GM04503 (cell line): ENCODE results near the gene LBX2.

Experiments
- DNase-seq: peaks from one replicate; pipeline ENCODE4 v3.0.0-alpha.2; 2012; ENCODE audit warnings: low read depth

LBX2 gene

GRCh38 chr2:74499267-74499939 lies at the start of gene LBX2:
TSS of gene LBX2 (minus strand) at chr2:74499603. CDS start at chr2:74499537, 66 bp downstream.
- no peak for DNase-seq

DNA sequence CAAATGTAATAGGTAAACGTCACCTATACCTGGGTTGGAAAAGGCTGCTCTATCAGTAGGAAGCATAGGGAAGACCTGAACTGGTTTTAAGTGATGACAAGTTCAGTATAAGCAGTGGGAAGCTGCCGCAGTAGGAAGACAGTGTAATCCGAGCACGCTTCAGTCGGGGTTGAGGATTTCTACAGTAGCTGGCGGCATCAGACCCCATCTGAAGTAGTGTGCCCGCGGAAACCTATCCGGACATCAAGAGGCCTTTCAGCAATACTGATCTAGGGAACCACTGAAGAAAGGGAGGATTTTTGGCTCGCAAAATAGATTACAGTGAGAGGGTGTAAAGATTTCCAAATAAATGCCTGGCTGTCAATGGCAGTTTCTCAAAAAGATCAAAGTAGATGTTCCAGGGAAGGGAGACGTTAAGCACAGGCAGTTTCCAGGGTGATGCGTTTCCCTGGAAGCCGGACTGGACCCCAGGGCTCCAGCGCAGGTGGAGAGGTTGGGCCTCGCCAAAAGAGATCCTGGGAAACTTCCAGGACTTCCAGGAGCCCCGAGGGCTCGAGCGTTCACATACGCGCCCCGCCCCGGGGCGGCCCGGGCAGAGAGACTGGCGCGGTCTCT lies 49.0 kb upstream of the LBX2 start:
- no peak for DNase-seq

DNA sequence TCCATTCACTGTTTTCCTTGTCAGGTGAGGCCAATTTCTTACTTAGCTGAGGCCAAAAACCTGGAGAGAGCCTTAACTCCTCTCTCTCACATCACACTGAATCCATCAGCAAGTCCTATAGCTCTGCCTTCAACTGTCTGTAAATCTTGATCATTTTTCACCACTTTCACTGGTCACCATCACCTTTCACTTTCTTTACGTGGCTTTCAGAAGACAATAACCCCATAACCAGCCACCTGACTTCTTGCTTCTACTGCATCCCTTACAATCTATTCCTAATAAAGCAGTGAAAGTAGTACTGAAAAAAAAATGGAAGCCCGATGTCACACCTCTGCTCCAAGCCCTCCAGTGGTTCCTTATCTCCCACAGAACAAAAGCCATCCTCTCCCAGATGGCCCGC lies 46.6 kb upstream of the LBX2 start:
- DNase-seq = no peak

- DNase-seq = no peak
These were observed 45.2 kb upstream of the LBX2 start for GRCh38 chr2:74544634-74545033.

GRCh38 chr2:74542978-74543377 lies 43.6 kb upstream of the LBX2 start:
- no peak for DNase-seq

GRCh38 chr2:74540291-74540690 lies 40.9 kb upstream of the LBX2 start:
- no peak for DNase-seq

GRCh38 chr2:74538881-74539339 lies 39.5 kb upstream of the LBX2 start:
- DNase-seq = no peak

DNA sequence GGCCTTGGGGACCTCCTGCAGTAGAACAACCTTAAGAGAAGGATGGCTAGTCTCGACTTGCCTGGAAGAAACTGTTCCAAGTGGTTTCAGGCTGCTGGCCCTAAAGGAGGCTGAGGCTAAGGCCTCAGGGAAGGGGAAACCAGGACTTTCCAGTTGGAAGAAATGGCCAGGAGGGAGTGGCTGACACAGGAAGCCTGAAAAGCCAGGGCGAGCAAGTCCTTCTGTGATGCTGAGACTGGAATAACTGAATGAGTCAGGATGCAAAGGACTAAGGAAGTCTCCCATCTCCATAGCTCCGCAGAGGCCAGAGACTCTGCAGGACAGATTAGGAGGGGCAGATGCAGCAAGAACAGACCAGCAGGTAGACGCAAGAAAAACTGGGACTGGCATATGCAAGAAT lies 37.7 kb upstream of the LBX2 start:
- DNase-seq = no peak

DNA sequence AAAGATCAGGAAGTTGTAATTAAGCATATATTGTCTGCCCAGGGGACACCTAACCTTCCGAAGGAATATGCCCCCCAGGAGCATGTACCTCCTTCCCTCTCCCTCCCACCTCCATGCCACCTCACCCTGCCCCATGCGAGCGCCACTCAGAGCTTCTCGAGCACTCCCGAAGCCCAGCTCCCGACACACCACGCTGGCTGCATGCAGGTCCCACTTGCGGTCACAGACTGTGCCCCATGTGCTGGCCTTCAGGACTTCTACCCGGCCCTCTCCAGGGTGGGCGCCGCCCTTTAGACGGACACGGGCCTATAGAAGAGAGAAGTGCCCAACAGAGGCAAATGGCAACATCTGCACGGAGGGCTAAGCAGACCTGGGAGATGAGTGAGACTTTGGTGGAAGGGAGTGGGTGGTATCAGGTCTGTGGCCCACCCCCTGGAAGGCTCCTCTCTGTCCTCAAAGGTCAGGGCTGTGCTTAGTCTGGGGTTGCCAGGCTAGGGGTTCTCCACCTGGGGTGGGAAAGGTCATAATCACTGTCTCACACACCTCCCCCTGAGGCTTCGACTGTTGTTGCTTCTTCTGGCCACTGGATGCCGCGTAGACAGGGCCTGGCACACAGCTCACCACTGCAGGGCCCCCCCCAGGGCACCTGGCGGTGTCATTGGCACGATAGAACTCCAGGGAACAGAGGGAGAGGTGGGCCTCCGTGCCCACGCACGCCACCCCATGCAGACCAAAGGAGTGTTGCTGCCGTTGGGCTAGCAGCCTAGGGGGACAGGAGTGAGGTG lies 37.0 kb upstream of the LBX2 start:
- no peak for DNase-seq

GRCh38 chr2:74535440-74535965 lies 36.1 kb upstream of the LBX2 start:
- no peak for DNase-seq

DNA sequence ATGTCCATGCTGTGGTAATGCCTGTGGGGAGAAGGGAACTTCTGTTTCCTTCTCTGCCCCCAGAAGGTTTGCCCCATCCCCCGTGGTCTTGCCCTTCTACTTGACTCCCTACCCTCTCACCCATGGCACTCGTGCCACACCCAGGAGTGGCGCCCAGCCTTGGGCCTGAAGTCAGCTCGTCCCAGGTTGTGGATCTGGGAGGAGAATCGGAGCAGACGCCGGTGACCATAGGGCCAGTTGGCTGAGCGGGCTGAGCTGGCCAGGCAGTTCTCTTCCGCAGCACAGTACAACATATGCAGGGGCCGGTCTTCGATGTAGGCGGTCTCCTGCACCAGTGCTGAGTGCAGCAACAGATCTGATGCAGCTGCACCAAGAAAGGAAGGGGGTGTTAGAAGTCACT lies 35.0 kb upstream of the LBX2 start:
- no peak for DNase-seq

- no peak for DNase-seq
These were observed 34.1 kb upstream of the LBX2 start for GRCh38 chr2:74533464-74533863.

GRCh38 chr2:74532222-74532621 lies 32.8 kb upstream of the LBX2 start:
- no peak for DNase-seq

GRCh38 chr2:74531666-74532065 lies 32.3 kb upstream of the LBX2 start:
- no peak for DNase-seq

DNA sequence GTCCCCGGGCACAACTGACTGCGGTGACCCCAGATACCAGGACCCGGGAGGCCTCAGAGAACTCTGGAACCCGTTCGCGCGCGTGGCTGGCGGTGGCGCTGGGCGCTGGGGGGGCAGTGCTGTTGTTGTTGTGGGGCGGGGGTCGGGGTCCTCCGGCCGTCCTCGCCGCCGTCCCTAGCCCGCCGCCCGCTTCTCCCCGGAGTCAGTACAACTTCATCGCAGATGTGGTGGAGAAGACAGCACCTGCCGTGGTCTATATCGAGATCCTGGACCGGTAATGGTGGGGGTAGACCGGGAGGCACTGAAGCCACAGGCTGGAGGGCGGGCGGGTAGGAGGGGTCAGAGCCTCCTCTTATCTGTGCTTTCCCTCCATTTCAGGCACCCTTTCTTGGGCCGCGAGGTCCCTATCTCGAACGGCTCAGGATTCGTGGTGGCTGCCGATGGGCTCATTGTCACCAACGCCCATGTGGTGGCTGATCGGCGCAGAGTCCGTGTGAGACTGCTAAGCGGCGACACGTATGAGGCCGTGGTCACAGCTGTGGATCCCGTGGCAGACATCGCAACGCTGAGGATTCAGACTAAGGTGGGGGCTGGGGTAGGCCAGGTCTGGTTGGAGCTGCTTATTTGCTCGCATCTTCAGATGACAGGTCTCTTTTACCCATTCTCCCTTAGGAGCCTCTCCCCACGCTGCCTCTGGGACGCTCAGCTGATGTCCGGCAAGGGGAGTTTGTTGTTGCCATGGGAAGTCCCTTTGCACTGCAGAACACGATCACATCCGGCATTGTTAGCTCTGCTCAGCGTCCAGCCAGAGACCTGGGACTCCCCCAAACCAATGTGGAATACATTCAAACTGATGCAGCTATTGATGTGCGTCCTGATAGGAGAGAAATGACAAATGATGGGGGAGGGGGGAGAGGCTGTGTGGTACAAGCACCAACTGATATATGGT lies 31.1 kb upstream of the LBX2 start:
- no peak for DNase-seq

GRCh38 chr2:74529357-74530238 lies 30.2 kb upstream of the LBX2 start, which contains the start of the genes AUP1 and HTRA2:
TSS of gene AUP1 (minus strand) at chr2:74529706. CDS start at chr2:74529629, 77 bp downstream.
TSS of gene HTRA2 (plus strand) at chr2:74529933. CDS start at chr2:74530007, 74 bp downstream.
- DNase-seq = peak; percentile 97

GRCh38 chr2:74528600-74529356 lies 29.4 kb upstream of the LBX2 start:
- DNase-seq = no peak

DNA sequence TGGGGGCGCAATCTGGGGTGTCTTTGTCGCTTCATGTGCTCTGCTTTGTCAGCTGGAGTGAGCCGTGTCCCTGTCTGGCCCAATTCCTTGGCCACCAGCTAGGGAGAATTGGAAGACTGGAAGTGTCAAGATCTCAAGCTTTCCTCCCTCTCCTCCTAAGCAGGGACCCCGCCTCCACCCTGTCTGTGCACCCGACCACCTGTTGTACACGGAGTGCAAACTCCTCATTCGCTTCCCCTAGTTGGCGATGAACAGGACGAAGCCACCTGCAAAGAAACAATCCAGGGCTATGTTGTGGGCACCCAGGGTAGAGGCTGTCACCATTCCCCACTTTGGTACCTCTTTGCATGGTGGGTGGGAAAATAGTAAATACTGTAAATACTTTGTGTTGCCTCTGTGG lies 28.3 kb upstream of the LBX2 start:
- DNase-seq = no peak

DNA sequence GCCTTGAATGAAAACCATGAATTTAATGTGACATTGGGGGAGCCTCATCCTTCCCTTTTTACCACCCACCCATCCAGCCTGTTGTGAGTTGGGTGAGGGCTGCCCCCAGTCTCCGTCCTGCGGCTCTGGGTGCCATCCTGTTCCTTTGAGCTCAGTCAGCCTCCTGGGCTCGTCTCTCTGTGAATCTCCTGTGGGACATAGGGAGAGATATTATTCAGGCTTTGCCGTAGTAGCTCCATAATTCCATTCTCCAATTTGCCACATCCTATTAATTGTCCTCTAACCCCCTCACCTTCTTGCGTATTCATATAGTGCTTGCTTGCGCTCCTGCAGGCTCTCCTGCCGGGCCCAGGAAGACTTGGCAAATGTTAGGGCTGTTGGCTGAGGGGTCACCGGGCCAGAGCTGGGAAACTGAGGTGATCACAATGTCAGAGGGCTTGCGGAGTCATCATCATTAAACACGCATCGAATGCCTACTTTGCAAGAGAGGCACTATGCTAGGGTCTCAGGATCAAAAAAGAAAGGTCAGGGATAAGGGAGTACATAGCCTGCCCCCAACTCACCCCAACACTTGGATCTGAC lies 27.3 kb upstream of the LBX2 start:
- no peak for DNase-seq
